Measurements from ENCODE around the gene LRRFIP2.

Gene LRRFIP2

GRCh38 chr3:37024820-37025405, 149.5 kb downstream of the LRRFIP2 start:
- no peak for DNase-seq (ENCODE audit: low spot score)

GRCh38 chr3:37024092-37024491, 150.3 kb downstream of the LRRFIP2 start:
- DNase-seq (ENCODE audit: low spot score), result no peak

- DNase-seq (ENCODE audit: low spot score), result no peak
These were observed 156.7 kb downstream of the LRRFIP2 start for GRCh38 chr3:37017683-37018082.

GRCh38 chr3:37016903-37017302, 157.5 kb downstream of the LRRFIP2 start:
- no peak for DNase-seq (ENCODE audit: low spot score)

GRCh38 chr3:37015642-37016041, 158.7 kb downstream of the LRRFIP2 start:
- no peak for DNase-seq (ENCODE audit: low spot score)

GRCh38 chr3:37014620-37015019, 159.8 kb downstream of the LRRFIP2 start:
- DNase-seq (ENCODE audit: low spot score), result no peak
